GM19324 (cell line): ENCODE data around the gene COQ2.
"Not testable (repeated sequence)": the region's sequence is repeated elsewhere in the genome, so short reads cannot be mapped to it uniquely, and the experiment has no call there.

ENCODE experiments used
- ATAC-seq: cut with Tn5 transposase; IDR thresholded peaks from one replicate; pipeline ENCODE4 v1.9.1; 2021; ENCODE audit warnings: mild to moderate bottlenecking, moderate library complexity; ENCODE audit not compliant: unreplicated experiment, low FRiP score

COQ2 gene

GRCh38 chr4:83288381-83288780 lies 3.8 kb upstream of the COQ2 start:
- ATAC-seq, result not testable (repeated sequence)

GRCh38 chr4:83285055-83285407 lies 433 bp upstream of the COQ2 start:
- ATAC-seq, result peak; percentile 3

GRCh38 chr4:83283181-83283580 lies 1.4 kb downstream of the COQ2 start:
- no peak for ATAC-seq

GRCh38 chr4:83282049-83282535 lies 2.5 kb downstream of the COQ2 start:
- no peak for ATAC-seq

- ATAC-seq, result no peak
Observed at GRCh38 chr4:83281307-83281706, 3.3 kb downstream of the COQ2 start.

GRCh38 chr4:83276299-83277040 lies 8.1 kb downstream of the COQ2 start:
- peak; percentile 82 for ATAC-seq

GRCh38 chr4:83273926-83274325 lies 10.7 kb downstream of the COQ2 start:
- not testable (repeated sequence) for ATAC-seq

- ATAC-seq, result peak; percentile 81
Observed at GRCh38 chr4:83272900-83273299, 11.7 kb downstream of the COQ2 start.

GRCh38 chr4:83269256-83269655 lies 15.3 kb downstream of the COQ2 start:
- ATAC-seq, result no peak

- no peak for ATAC-seq
Observed at GRCh38 chr4:83268491-83268890, 16.1 kb downstream of the COQ2 start.

GRCh38 chr4:83267830-83268475 lies 16.6 kb downstream of the COQ2 start:
- no peak for ATAC-seq

GRCh38 chr4:83267121-83267829 lies 17.3 kb downstream of the COQ2 start:
- no peak for ATAC-seq

GRCh38 chr4:83266689-83267088 lies 17.9 kb downstream of the COQ2 start:
- ATAC-seq, result no peak

GRCh38 chr4:83263106-83263505 lies 21.5 kb downstream of the COQ2 start:
- no peak for ATAC-seq

- ATAC-seq, result no peak
Observed at GRCh38 chr4:83262682-83263081, 21.9 kb downstream of the COQ2 start.

GRCh38 chr4:83261307-83261706 lies 23.3 kb downstream of the COQ2 start:
- no peak for ATAC-seq

- no peak for ATAC-seq
Observed at GRCh38 chr4:83259586-83259985, 25.0 kb downstream of the COQ2 start.

- no peak for ATAC-seq
Observed at GRCh38 chr4:83258461-83258860, 26.1 kb downstream of the COQ2 start.

- ATAC-seq, result no peak
Observed at GRCh38 chr4:83257811-83258210, 26.8 kb downstream of the COQ2 start.

GRCh38 chr4:83255584-83255983 lies 29.0 kb downstream of the COQ2 start:
- ATAC-seq, result no peak

- ATAC-seq, result no peak
Observed at GRCh38 chr4:83252782-83253405, 31.7 kb downstream of the COQ2 start.
